ENCODE results near the gene C4orf50. TPM values are rescaled to one million over a fixed set of nuclear protein-coding genes. Genes with fewer than 3 reads are reported as not detected.

The C4orf50 gene
- total RNA-seq, 4 donors from 2014 or later = 0.21 to 0.30 TPM; not detected in 2

- Histone ChIP-seq H3K27me3 (peaks cover 0 to 31% of the 10 kb centered on the region in 2 donors), H3K4me1 (peaks cover 0 to 5% (median 0%) of the 10 kb centered on the region in 4 donors), H3K9me3 (no peaks in the 10 kb centered on the region), H3K4me3 (no peak overlapping the region), H3K27ac (no peak overlapping the region), H3K36me3 (no peaks in the 10 kb centered on the region)
- 23 to 26% methylated on average over 8 of the region's 8 CpGs for WGBS, 2 donors
- TF ChIP-seq POLR2A (IDR thresholded peaks at IDR 0.05) (no peak), EP300 (IDR thresholded peaks at IDR 0.05) (no peak), CTCF (IDR thresholded peaks at IDR 0.05) (no peak)
- no peak for DNase-seq (ENCODE audit: low spot score in 2 of 2)
Measured at GRCh38 chr4:6011686-6012085, 6.5 kb downstream of the C4orf50 start.

- no peaks in the 10 kb centered on the region for H3K9me3 ChIP-seq
- WGBS, 2 donors = 56 to 63% methylated on average over 11 to 12 of the region's 12 CpGs
- H3K27ac ChIP-seq = no peak overlapping the region
- no peak for DNase-seq (ENCODE audit: low spot score in 2 of 2)
- no peak for TF ChIP-seq CTCF (IDR thresholded peaks at IDR 0.05)
- no peak for TF ChIP-seq EP300 (IDR thresholded peaks at IDR 0.05)
- no peak for TF ChIP-seq POLR2A (IDR thresholded peaks at IDR 0.05)
- H3K4me3 ChIP-seq = no peak overlapping the region
- H3K4me1 ChIP-seq = peaks cover 0 to 5% (median 0%) of the 10 kb centered on the region in 4 donors
- H3K27me3 ChIP-seq = peaks cover 0 to 31% of the 10 kb centered on the region in 2 donors
- no peaks in the 10 kb centered on the region for H3K36me3 ChIP-seq
Measured at GRCh38 chr4:6011271-6011671, 7.0 kb downstream of the C4orf50 start.

- no peak for DNase-seq (ENCODE audit: low spot score in 2 of 2)
- Histone ChIP-seq H3K36me3 (no peaks in the 10 kb centered on the region), H3K27me3 (peaks cover 0 to 31% of the 10 kb centered on the region in 2 donors), H3K4me1 (peaks cover 0 to 5% (median 0%) of the 10 kb centered on the region in 4 donors), H3K27ac (no peak overlapping the region), H3K9me3 (no peaks in the 10 kb centered on the region), H3K4me3 (no peak overlapping the region)
- 67 to 75% methylated on average over 3 of the region's 3 CpGs for WGBS, 2 donors
- TF ChIP-seq CTCF (IDR thresholded peaks at IDR 0.05) (no peak), EP300 (IDR thresholded peaks at IDR 0.05) (no peak), POLR2A (IDR thresholded peaks at IDR 0.05) (no peak)
Measured at GRCh38 chr4:6010789-6011188, 7.4 kb downstream of the C4orf50 start.

GRCh38 chr4:6009452-6009851 lies 8.8 kb downstream of the C4orf50 start:
- H3K36me3 ChIP-seq = no peaks in the 10 kb centered on the region
- H3K4me1 ChIP-seq = peaks cover 0 to 5% (median 0%) of the 10 kb centered on the region in 4 donors
- H3K27ac ChIP-seq = no peak overlapping the region
- DNase-seq (ENCODE audit: low spot score in 2 of 2) = no peak
- H3K4me3 ChIP-seq = no peak overlapping the region
- H3K27me3 ChIP-seq = peaks cover 0 to 31% of the 10 kb centered on the region in 2 donors
- TF ChIP-seq EP300 (IDR thresholded peaks at IDR 0.05) (no peak), CTCF (IDR thresholded peaks at IDR 0.05) (no peak), POLR2A (IDR thresholded peaks at IDR 0.05) (no peak)
- 48 to 50% methylated on average over 8 of the region's 8 CpGs for WGBS, 2 donors
- no peaks in the 10 kb centered on the region for H3K9me3 ChIP-seq

GRCh38 chr4:6008766-6009385 lies 9.4 kb downstream of the C4orf50 start:
- TF ChIP-seq POLR2A (IDR thresholded peaks at IDR 0.05) (no peak), EP300 (IDR thresholded peaks at IDR 0.05) (no peak), CTCF (IDR thresholded peaks at IDR 0.05) (no peak)
- peaks cover 0 to 5% (median 0%) of the 10 kb centered on the region in 4 donors for H3K4me1 ChIP-seq
- H3K27me3 ChIP-seq = peaks cover 0 to 31% of the 10 kb centered on the region in 2 donors
- 82 to 87% methylated on average over 19 of the region's 19 CpGs for WGBS, 2 donors
- H3K4me3 ChIP-seq = no peak overlapping the region
- DNase-seq (ENCODE audit: low spot score in 2 of 2) = no peak
- no peaks in the 10 kb centered on the region for H3K36me3 ChIP-seq
- H3K27ac ChIP-seq = no peak overlapping the region
- H3K9me3 ChIP-seq = no peaks in the 10 kb centered on the region

Data from tibial nerve (tissue), 4 donors.